ENCODE data around the gene MMP17.

GRCh38 chr12:131865180-131865875, 37.1 kb downstream of the MMP17 start:
- no peak for TF ChIP-seq CTCF (IDR thresholded peaks at IDR 0.05)
- no peak for TF ChIP-seq POLR2A (IDR thresholded peaks at IDR 0.05)

Measured in breast epithelium (tissue), 3 donors.